Stimulated activated effector memory CD8-positive, alpha-beta T cell treated with anti-CD3 and anti-CD28 coated beads, Interleukin-12 subunit alpha, Interleukin-12 subunit beta, amount 100 ng/mL, for 72 hours (primary cell): ENCODE measurements around the gene SLIT3.

Experiments used
- ATAC-seq: fragments of 150-1000 bp; cut with Tn5 transposase; 2 replicates; pipeline ENCODE4 v1.10.0; 2021
- DNase-seq, 2 donors: peaks; one replicate each; pipeline ENCODE4 v3.0.0; 2021 to 2022; ENCODE audit warnings: low spot score in 2 of 2
- H3K27ac Mint-ChIP-seq: one replicate; pipeline ENCODE4 v1.8.0; 2022; ENCODE audit warnings: mild to moderate bottlenecking, mixed read lengths
- H3K36me3 Mint-ChIP-seq: one replicate; pipeline ENCODE4 v1.8.0; 2022; ENCODE audit warnings: mild to moderate bottlenecking, mixed read lengths
- H3K4me1 Mint-ChIP-seq: one replicate; pipeline ENCODE4 v1.8.0; 2022; ENCODE audit warnings: mixed read lengths
- H3K4me3 Mint-ChIP-seq: one replicate; pipeline ENCODE4 v1.8.0; 2022; ENCODE audit warnings: mild to moderate bottlenecking, mixed read lengths
- H3K9me3 Mint-ChIP-seq: one replicate; pipeline ENCODE4 v1.8.0; 2022; ENCODE audit warnings: mixed read lengths

The SLIT3 gene

GRCh38 chr5:168886157-168886556, 414.8 kb downstream of the SLIT3 start:
- no peaks in the 10 kb centered on the region for H3K4me1 Mint-ChIP-seq
- no peak overlapping the region for H3K4me3 Mint-ChIP-seq
- H3K9me3 Mint-ChIP-seq = no peaks in the 10 kb centered on the region
- DNase-seq = no peak
- no peaks in the 10 kb centered on the region for H3K36me3 Mint-ChIP-seq
- no peak overlapping the region for H3K27ac Mint-ChIP-seq
- no peak for ATAC-seq

GRCh38 chr5:168885324-168886120, 415.4 kb downstream of the SLIT3 start:
- Mint-ChIP-seq H3K27ac (no peak overlapping the region), H3K4me1 (no peaks in the 10 kb centered on the region), H3K4me3 (no peak overlapping the region), H3K9me3 (no peaks in the 10 kb centered on the region), H3K36me3 (no peaks in the 10 kb centered on the region)
- no peak for ATAC-seq
- DNase-seq = no peak

GRCh38 chr5:168883991-168884390, 416.9 kb downstream of the SLIT3 start:
- Mint-ChIP-seq H3K4me1 (no peaks in the 10 kb centered on the region), H3K4me3 (no peak overlapping the region), H3K27ac (no peak overlapping the region), H3K9me3 (no peaks in the 10 kb centered on the region), H3K36me3 (no peaks in the 10 kb centered on the region)
- DNase-seq (no peak), ATAC-seq (no peak)

- ATAC-seq (no peak), DNase-seq (no peak)
- Mint-ChIP-seq H3K4me3 (no peak overlapping the region), H3K36me3 (no peaks in the 10 kb centered on the region), H3K4me1 (no peaks in the 10 kb centered on the region), H3K9me3 (no peaks in the 10 kb centered on the region), H3K27ac (no peak overlapping the region)
Observed at GRCh38 chr5:168883281-168883741, 417.6 kb downstream of the SLIT3 start.

- ATAC-seq (no peak), DNase-seq (no peak)
- no peak overlapping the region for H3K4me3 Mint-ChIP-seq
- no peak overlapping the region for H3K27ac Mint-ChIP-seq
- H3K36me3 Mint-ChIP-seq = no peaks in the 10 kb centered on the region
- no peaks in the 10 kb centered on the region for H3K9me3 Mint-ChIP-seq
- H3K4me1 Mint-ChIP-seq = no peaks in the 10 kb centered on the region
Observed at GRCh38 chr5:168882283-168882682, 418.7 kb downstream of the SLIT3 start.

GRCh38 chr5:168881427-168882149, 419.4 kb downstream of the SLIT3 start:
- H3K36me3 Mint-ChIP-seq = no peaks in the 10 kb centered on the region
- no peaks in the 10 kb centered on the region for H3K4me1 Mint-ChIP-seq
- ATAC-seq = no peak
- no peak for DNase-seq
- H3K27ac Mint-ChIP-seq = no peak overlapping the region
- H3K4me3 Mint-ChIP-seq = no peak overlapping the region
- no peaks in the 10 kb centered on the region for H3K9me3 Mint-ChIP-seq

GRCh38 chr5:168879929-168880328, 421.0 kb downstream of the SLIT3 start:
- Mint-ChIP-seq H3K36me3 (no peaks in the 10 kb centered on the region), H3K4me3 (no peak overlapping the region), H3K9me3 (no peaks in the 10 kb centered on the region), H3K27ac (no peak overlapping the region), H3K4me1 (no peaks in the 10 kb centered on the region)
- DNase-seq (no peak), ATAC-seq (no peak)

- no peaks in the 10 kb centered on the region for H3K4me1 Mint-ChIP-seq
- H3K36me3 Mint-ChIP-seq = no peaks in the 10 kb centered on the region
- H3K4me3 Mint-ChIP-seq = no peak overlapping the region
Observed at GRCh38 chr5:168879331-168879730, 421.6 kb downstream of the SLIT3 start.

GRCh38 chr5:168878135-168878745, 422.7 kb downstream of the SLIT3 start:
- no peak for DNase-seq
- no peak for ATAC-seq
- Mint-ChIP-seq H3K36me3 (no peaks in the 10 kb centered on the region), H3K4me1 (no peaks in the 10 kb centered on the region), H3K4me3 (no peak overlapping the region), H3K27ac (no peak overlapping the region), H3K9me3 (no peaks in the 10 kb centered on the region)

More at GRCh38 chr5:168879331-168879730, 421.6 kb downstream of the SLIT3 start:
- Mint-ChIP-seq H3K27ac (no peak overlapping the region), H3K9me3 (no peaks in the 10 kb centered on the region)
- no peak for ATAC-seq
- no peak for DNase-seq

- DNase-seq = no peak
- Mint-ChIP-seq H3K27ac (no peak overlapping the region), H3K4me1 (no peaks in the 10 kb centered on the region), H3K36me3 (no peaks in the 10 kb centered on the region), H3K9me3 (no peaks in the 10 kb centered on the region), H3K4me3 (no peak overlapping the region)
- ATAC-seq = no peak
Observed at GRCh38 chr5:168877132-168877892, 423.6 kb downstream of the SLIT3 start.

- Mint-ChIP-seq H3K9me3 (no peaks in the 10 kb centered on the region), H3K36me3 (no peaks in the 10 kb centered on the region), H3K27ac (no peak overlapping the region), H3K4me3 (no peak overlapping the region), H3K4me1 (no peaks in the 10 kb centered on the region)
- ATAC-seq = no peak
- no peak for DNase-seq
Observed at GRCh38 chr5:168876419-168876818, 424.5 kb downstream of the SLIT3 start.

GRCh38 chr5:168875832-168876231, 425.1 kb downstream of the SLIT3 start:
- H3K4me3 Mint-ChIP-seq = no peak overlapping the region
- H3K36me3 Mint-ChIP-seq = no peaks in the 10 kb centered on the region
- H3K4me1 Mint-ChIP-seq = no peaks in the 10 kb centered on the region
- no peak overlapping the region for H3K27ac Mint-ChIP-seq
- no peaks in the 10 kb centered on the region for H3K9me3 Mint-ChIP-seq
- DNase-seq (no peak), ATAC-seq (no peak)

GRCh38 chr5:168874713-168875380, 426.1 kb downstream of the SLIT3 start:
- ATAC-seq (no peak), DNase-seq (no peak)
- H3K27ac Mint-ChIP-seq = no peak overlapping the region
- no peaks in the 10 kb centered on the region for H3K36me3 Mint-ChIP-seq
- no peaks in the 10 kb centered on the region for H3K9me3 Mint-ChIP-seq
- no peaks in the 10 kb centered on the region for H3K4me1 Mint-ChIP-seq
- H3K4me3 Mint-ChIP-seq = no peak overlapping the region

- no peaks in the 10 kb centered on the region for H3K4me1 Mint-ChIP-seq
- no peak for DNase-seq
- ATAC-seq = no peak
- no peak overlapping the region for H3K27ac Mint-ChIP-seq
- H3K4me3 Mint-ChIP-seq = no peak overlapping the region
- no peaks in the 10 kb centered on the region for H3K9me3 Mint-ChIP-seq
- H3K36me3 Mint-ChIP-seq = no peaks in the 10 kb centered on the region
Observed at GRCh38 chr5:168872246-168872645, 428.7 kb downstream of the SLIT3 start.

GRCh38 chr5:168870910-168871309, 430.0 kb downstream of the SLIT3 start:
- Mint-ChIP-seq H3K4me1 (no peaks in the 10 kb centered on the region), H3K36me3 (no peaks in the 10 kb centered on the region), H3K4me3 (no peak overlapping the region), H3K9me3 (no peaks in the 10 kb centered on the region), H3K27ac (no peak overlapping the region)
- DNase-seq = no peak
- no peak for ATAC-seq
